Inferior parietal cortex (tissue), 1 donor: ENCODE data around the gene MYBPC2.
"Not testable (repeated sequence)": the region's sequence is repeated elsewhere in the genome, so short reads cannot be mapped to it uniquely, and the experiment has no call there.

ENCODE experiments used
- DNase-seq: peaks from one replicate; pipeline ENCODE4 v3.0.0-alpha.2; 2016; ENCODE audit errors: extremely low spot score

Gene MYBPC2

GRCh38 chr19:50432221-50433028, at the start of gene MYBPC2:
MYBPC2 (plus strand) TSS chr19:50432892; CDS start chr19:50432954, 62 bp downstream.
- DNase-seq: no peak

GRCh38 chr19:50383001-50383851, 49.5 kb upstream of the MYBPC2 start:
- no peak for DNase-seq

- DNase-seq: peak; percentile 90
Measured at GRCh38 chr19:50383852-50384684, 48.6 kb upstream of the MYBPC2 start, which contains the start of gene POLD1. POLD1 (plus strand) TSS chr19:50384347; CDS start chr19:50398852, 14,505 bp downstream.

GRCh38 chr19:50384685-50385535, 47.8 kb upstream of the MYBPC2 start:
- no peak for DNase-seq

GRCh38 chr19:50387176-50387867, 45.4 kb upstream of the MYBPC2 start:
- DNase-seq: no peak

- no peak for DNase-seq
Measured at GRCh38 chr19:50387868-50388245, 44.8 kb upstream of the MYBPC2 start.

GRCh38 chr19:50390295-50390694, 42.4 kb upstream of the MYBPC2 start:
- not testable (repeated sequence) for DNase-seq

GRCh38 chr19:50390952-50391351, 41.7 kb upstream of the MYBPC2 start:
- not testable (repeated sequence) for DNase-seq

- no peak for DNase-seq
Measured at GRCh38 chr19:50392759-50393158, 39.9 kb upstream of the MYBPC2 start.

- no peak for DNase-seq
Measured at GRCh38 chr19:50393589-50393988, 39.1 kb upstream of the MYBPC2 start.

- DNase-seq: no peak
Measured at GRCh38 chr19:50394017-50394416, 38.7 kb upstream of the MYBPC2 start.

GRCh38 chr19:50398675-50399367, 33.9 kb upstream of the MYBPC2 start:
- no peak for DNase-seq

- no peak for DNase-seq
Measured at GRCh38 chr19:50399368-50399745, 33.3 kb upstream of the MYBPC2 start.

GRCh38 chr19:50401605-50402450, 30.9 kb upstream of the MYBPC2 start:
- no peak for DNase-seq

GRCh38 chr19:50402544-50403301, 30.0 kb upstream of the MYBPC2 start:
- no peak for DNase-seq

- no peak for DNase-seq
Measured at GRCh38 chr19:50406156-50406820, 26.4 kb upstream of the MYBPC2 start.

- no peak for DNase-seq
Measured at GRCh38 chr19:50406829-50407228, 25.9 kb upstream of the MYBPC2 start.
